Activated CD8-positive, alpha-beta memory T cell treated with anti-CD3 and anti-CD28 coated beads for 24 hours (primary cell): ENCODE measurements around the gene PIGS.
A peak's percentile ranks its signal among the peaks of the same experiment; 100 is the strongest.

Experiments used
- DNase-seq: peaks from one replicate; pipeline ENCODE4 v3.0.0-alpha.2; 2020

The PIGS gene

DNA sequence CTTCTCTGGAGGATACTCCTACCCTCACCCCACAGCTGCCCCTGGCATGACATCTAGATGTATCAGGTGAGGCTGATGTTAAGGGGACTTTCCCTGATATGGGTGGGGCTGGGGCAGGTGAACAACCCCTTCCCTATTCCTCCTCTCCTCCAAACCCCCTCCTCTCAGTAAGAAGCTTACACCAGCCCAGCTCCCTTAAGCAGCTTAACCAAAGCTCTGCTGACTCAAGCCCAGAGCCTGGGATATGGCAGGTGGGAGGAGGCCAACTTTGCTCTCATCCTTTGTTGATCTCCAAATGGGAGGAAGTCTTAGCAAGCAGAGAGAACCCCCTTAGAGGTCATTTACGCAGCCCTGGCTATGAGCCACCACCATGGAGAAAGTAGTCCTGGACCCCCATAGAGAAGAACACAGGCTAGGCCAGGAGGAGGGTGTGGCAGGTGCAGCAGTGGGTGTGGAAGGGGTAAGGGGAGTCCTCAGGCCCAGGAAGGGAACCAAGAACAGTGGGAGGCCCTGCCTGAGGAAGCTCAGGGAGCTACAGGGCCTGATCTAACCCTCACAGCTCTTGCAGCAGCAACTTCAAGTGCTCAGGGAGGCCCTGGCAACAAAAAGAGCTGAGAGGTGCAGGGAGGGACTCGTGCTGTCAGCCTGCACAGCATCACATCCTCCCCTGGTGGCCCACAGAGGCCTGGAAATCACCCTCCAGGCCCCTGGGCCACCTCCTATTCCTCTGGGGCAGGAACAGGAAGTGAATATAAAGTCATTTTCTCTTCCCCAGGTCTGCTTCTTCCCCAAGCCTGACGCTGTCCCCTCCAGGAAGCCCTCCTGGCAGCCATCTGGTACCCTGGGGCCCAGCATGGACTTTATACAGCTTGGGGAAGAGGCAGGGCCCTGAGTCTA lies 21.8 kb downstream of the PIGS start:
- DNase-seq, result peak; percentile 75

DNA sequence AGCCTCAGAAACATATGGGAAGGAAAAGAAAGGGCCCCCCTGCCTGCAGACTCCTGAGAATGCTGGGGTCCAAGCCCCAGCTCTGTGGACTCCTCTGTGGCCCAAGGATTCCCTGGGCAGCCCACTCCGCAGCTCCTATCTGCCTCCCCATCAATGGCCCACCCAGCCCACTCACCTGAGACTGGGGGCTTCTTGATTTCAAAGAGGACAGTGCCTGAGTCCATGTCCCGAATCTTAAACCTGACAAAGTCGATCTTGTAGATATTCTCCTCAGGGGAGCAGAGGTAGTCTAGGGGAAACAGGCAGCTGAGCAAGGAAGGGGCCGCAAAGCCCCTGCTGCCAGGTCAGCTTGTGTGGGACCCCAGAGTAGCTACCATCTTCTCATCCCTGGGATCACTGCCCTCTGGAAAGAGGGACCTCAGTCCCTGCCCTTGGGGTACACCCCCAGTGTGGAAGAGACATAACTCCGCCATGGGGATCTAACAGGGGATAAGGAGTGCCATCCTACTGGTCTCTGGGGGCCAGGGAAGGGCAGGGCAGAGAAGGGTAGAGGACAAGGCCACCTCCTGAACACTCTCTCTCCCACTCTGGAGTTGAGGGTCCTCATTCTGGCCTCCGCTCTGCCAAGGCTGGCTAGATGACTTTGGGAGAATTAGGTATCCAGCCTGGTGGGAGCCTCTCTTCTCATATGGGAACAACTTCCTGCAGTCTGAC lies 22.8 kb downstream of the PIGS start:
- no peak for DNase-seq

DNA sequence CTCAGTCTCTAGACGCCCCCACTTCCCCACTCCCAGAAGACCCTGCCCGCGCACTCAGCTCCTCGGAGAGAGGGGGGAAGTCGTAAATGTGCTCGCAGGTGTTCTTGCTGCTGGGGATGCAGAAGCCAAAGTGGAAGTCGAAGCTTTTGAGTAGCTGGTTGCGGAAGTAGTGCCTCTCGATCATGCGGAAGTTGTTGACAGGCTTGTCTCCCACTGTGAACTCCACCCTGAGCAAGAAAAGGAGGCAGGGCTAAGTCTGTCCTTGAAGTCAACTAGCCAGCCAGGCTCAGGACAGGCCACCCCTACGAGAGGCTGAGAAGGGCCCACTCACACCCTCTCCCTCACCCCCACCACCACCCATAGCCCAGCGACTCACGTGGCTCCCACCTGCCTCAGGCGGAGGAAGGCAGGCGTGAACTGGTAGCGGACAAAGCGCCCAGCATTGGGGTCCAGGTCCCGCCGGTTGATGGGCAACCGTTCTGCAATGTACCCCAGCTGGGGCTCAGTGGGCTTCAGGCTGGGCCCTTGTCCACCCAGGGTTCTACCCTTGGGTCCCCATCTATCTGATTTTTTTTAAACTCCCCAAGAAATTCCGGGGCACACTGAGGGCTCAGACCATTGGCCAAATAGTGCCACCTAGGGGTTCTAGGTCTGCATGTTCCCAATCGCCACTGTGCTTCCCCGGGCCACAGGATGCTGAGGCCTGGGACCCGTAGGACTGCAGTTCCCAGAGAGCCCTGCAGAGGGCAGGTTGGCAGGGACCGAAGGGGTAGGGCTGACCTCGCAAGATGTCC lies 23.5 kb downstream of the PIGS start:
- DNase-seq, result peak; percentile 86

DNA sequence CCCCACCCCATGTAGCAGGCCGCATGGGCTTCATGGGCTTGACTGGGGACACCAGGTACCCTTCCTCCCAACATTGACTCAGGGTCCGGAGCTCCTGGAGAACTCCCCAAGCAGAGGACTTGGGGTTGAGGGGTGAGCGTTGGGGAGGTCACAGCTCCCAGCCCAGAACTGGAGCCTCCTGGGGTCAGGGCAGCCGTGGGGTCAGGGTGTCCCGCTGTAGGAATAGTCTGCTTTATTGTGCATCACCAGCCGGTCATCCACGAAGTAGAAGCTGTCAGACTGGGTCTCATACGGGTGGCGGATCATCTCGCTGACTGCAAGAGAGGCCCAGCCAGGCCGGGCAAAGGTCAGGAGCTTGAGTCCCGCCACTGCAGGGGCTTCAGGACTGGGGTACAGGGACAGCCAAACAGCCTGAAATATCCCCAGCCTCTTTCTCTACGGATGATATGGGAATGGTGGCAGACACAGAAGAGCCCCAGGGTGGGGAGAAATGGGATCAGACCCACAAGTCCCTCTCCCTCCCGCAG lies 24.2 kb downstream of the PIGS start:
- DNase-seq, result no peak

DNA sequence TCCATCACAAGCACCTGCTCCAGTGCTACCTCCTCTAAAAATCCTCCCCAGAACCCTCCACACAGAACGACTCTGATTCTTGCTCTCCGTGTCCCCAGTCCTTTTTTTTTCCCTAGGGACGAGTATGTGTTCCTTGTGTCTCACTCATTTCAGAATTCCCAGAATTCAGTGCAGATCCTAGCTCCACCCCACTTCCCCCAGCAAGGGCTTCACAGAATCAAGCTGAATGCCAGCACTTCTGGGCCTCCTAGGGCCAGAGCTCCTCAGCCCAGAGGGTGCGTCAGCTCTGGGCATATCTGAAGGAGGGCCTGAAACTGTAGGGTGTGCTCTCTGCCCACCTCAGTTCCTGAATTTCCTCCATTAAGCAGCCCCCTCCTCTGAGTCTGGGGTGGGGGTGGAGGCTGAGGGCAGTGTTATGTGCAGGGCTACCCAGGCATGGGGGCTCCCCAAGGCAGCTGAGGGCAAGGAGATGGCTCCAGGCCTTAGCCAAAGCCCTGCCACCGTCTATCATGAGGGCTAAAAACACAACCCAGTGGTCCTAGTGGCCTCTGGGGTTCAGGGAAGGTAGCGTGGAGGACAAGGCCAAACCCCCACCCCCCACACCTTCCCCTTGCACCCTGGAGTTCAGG lies 25.4 kb downstream of the PIGS start:
- no peak for DNase-seq

DNA sequence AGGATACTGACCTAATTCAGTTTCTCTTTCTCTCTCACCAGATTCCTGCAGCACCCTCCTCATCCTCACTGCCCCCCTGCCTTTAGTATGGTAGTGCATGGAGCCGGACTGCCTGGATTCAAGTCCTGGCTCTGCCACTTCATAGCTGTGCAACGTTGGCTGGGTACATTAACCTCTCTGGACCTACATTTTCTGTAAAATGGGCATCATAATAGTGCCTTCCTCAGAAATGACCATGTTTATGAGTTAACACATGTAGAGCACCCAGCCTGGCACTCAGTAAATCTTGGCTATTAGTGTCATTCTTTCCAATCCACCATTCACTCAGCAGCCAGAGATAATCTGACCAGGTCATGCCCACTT lies 26.2 kb downstream of the PIGS start:
- DNase-seq, result no peak

DNA sequence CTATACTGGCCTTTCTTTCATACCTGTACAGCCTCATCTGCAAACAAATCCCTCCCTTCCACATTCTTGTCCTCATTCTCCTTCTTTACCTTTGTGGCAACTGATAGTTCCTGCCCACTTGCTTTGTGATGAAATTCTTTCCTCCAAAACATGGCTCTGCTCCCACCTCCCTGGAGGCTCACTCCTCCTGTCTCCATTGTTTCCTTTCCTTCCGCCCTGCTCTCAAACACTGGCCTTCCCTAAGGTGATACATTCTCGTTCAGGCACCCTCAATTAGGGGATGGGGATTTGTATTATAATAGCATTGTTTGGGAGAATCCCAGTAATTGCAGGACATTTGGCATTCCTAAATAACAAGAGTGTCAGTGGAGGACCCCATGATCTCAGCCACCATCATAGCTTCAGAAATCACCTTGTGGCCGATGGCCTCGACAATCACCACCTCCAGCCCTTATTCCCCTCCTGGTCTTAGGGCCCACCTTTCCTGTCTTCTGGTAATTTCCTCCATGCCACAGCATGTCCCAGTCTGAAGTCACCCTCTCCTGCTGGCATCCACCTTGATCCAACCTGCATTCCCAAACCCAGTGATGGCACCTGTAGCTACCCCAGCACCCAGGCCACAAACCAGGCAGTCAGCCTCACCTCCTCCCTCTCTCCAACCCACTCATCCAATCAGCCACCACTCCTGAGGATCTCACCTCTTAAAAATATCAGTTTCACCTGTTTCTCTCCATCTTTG lies 26.8 kb downstream of the PIGS start:
- no peak for DNase-seq

DNA sequence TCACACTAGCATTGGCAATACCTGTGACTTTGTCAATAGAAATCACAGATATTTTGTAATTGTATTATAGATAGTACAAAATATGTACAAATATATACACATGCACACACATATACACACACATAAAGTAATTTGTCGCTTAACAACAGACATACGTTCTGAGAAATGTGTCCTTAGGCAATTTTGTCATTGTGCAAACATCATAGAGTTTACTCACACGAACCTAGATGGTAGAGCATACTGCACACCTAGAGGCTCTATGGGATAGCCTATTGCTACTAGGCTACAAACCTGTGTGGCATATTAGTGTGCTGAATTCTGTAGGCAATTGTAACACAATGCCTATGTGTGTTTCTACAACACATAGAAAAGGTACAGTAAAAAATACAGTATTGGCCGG lies 29.9 kb downstream of the PIGS start:
- no peak for DNase-seq

DNA sequence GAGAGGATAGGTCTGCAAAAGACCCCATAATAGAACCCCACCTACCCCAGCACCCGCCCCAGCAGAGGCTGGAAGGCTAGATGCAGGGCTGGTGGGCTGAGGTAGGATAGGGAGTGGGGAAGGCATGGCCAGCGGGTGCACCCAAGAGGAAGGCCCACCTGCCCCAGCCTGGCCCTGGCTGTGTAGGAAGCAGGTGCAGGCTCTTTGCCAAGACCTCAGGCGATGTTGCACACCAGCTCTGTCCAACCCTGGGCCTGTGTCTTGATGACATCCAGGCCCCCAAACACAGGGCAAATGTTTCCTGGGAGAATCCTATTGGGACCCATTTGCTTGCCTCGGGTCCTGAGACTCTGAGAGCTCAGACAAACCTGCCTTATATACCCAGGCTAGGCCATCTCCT lies 31.1 kb downstream of the PIGS start:
- DNase-seq, result no peak

DNA sequence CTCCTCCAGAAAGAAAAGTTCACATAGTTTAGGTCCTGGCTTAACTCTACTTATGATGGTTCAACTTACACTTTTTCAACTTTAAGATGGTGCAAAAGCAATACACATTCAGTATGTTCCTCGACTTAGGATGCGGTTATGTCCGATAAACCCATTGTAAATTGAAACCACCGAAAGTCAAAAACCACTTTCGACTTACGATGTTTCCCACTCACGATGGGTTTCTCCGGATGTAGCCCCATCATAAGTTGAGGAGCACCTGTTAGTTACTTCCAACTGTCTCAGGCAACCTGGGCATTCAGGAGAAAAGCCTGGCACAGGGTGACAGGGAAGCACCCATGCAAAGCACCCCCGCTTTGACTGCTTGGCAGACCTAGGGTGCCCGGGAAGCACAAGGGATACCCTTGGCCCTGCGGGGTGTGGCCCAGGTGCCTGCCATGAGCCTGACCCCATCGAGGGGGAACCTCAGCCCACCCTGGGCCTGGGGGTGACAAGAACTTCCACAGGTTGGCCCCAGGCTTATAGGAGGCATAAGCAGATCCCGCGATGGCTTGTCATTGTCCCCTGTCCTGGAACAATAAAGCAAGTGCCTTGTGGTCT lies 32.9 kb downstream of the PIGS start:
- no peak for DNase-seq

DNA sequence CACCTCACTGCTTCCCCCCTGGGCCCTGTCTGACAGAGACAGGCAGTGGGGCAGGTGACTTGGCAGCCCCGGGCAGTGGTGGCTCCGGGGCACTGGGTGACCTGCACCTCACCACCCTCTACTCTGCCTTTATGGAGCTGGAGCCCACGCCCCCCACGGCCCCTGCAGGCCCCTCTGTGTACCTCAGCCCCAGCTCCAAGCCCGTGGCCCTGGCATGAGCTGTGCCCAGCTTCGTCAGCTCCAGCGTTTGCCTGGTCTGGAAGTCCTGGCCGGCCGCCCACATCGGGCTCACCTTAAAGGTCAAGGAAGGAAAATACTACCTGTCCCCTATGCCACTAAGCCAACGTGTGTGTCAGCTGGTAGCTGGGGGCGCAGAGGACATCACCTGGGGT lies 34.1 kb downstream of the PIGS start:
- no peak for DNase-seq

DNA sequence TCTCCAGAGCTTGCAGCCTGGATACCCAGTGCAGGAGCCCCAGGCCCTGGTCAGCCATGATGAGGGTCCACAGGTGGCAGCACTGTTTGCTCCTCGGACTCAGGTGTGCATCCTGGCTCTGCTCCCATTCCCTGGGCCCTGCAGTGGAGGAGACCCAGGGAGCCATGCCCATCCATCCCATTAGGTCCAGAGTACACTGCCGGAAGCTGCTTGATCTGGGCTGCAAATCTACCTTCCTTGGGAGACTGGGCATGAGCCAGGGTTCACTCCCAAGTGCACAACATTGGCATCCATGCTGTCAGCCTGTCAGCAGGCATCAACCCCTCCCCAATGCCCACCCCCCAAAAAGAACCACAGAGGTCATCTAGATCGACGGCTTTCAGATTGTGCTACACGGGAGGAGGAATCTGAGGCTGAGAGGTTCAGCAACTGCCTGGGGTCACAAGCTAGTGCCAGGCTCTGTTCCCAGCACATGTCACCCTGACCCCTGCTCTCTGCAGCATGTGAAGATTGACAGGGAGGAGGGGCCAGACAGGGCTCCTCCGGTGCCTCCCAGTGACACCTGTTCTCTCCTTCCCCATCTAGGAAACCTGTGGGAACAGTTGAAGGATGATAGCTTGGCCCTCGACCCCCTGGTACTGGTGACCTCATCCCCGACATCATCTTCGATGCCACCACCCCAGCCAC lies 34.6 kb downstream of the PIGS start:
- no peak for DNase-seq

DNA sequence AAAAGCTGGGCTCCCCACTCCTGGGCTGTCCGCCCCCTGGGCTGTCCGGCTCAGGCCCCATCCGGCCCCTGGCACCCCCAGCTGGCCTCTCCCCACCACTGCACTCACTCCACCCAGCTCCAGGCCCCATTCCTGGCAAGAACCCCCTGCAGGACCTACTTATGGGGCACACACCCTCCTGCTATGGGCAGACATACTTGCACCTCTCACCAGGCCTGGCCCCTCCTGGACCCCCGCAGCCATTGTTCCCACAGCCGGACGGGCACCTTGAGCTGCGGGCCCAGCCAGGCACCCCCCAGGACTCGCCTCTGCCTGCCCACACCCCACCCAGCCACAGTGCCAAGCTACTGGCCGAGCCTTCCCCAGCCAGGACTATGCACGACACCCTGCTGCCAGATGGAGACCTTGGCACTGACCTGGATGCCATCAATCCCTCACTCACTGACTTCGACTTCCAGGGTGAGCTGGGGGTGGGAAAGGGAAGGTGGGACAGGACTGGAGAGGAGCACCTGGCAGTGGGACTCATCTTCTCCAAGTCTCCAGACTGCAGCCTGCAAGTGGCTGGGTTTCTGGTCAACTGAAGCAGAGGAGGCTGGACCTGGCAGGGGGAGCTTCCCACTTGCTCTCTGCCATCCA lies 36.5 kb downstream of the PIGS start:
- DNase-seq, result no peak

DNA sequence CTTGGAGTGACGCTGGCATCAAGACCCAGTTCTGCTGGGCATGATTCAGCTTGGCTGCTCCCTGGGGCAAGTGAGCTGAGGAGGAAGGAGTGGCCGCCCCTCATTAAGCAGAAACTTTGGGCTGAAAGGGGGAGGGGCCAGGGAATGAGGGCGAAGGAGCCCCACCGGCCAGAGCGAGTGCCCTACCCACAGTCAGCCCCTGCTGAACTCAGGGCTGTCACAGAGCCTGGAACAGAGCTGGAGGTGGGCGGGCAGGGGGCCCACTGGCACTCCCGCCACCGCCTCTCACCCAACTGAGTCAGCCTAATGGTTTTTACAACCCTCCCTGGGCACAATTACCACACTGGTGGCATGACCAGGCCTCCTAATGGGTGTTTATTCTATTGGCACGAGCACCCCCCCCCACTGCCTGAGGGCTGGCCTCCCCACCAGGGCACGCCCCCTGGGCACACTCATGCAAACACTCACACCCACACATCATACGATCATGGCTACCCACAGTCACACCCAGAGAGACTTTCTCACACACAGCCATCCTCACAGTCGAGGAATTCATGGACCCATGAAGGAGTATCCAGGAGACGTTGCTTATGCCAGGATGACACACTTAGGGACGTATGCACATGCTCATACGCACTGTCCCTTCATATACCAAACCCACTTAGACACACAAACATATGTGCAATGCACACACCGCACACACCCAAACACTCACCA lies 38.1 kb downstream of the PIGS start:
- no peak for DNase-seq

DNA sequence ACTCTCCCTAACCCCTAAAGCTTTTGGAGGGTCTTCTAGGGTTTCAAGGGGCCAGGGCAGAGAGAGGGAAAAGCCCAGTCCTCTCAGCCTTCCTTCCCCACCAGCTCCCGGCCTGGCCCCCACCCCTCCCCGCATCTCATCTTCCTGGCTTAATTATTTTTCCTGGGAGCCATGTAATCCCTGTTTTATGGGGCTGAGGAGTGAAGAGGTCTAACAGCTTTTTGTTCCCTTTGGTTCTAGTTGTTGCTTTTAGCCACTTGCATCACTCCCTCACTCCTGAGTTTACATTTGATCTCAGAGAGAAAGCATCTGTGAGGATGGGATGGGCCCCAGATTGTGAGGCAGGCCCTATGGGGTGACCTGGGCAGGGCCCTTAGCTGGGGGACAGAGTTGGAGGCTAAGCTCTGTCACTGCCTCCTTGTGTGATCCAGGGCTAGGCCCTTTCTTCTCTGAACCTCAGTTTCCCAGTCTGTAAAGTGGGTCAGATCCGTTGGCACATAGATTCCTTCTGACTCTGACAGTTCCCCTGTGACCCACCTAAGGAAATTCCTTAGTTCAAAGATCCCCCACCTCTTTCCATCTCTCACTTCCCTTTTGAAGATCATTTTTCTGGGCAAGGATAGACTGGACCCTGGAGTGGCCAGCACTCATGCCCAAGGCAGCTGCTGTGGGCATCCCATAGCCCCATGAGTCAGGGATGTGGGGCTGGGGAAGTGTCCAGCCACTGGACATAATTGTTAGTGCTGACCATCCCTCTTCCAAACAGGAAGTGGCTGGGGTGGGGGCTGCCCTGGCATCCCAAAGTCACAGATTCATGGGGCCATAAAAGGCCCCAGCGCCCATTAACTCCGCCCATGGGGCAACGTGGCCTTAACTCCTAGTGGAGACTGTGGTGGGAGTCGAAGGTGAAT lies 39.0 kb downstream of the PIGS start:
- DNase-seq, result no peak

DNA sequence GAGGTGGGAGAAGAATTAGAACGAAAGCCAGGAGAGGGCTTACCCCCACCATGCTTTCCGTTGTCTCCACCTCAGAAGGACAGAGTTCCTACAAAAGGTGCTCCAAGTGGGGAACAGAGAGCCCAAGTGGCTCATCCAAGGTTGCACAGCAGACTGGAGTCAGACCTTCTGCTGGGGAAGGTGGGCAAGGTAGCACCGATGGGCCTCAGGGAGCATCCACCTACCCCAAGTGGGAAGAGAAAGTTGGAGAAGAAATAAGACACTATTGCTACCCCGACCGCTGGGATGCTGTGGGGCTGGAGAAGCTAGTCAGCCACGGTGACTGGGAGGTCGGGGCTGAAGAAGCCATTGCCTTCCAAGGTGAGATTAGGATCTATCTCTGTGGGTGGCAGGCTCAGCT lies 40.4 kb downstream of the PIGS start:
- DNase-seq, result no peak

DNA sequence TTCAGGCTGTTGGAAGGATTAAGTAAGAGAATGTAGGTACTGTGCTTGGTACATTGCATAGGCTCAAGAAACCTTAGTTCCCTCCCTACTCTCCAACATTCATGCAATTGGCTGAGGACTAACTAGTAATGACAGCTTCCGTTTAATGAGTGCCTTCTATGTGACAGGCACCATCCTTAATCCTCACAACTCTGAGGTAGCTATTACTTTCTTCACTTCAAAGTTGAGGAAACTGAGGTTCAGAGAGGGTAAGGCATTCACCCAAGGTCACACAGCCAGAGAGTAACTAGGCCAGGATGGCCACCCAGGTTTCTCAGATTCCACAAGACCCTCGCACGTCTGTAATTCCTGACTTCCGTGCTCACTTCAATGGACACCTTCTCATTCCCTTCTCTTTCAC lies 41.1 kb downstream of the PIGS start:
- no peak for DNase-seq

DNA sequence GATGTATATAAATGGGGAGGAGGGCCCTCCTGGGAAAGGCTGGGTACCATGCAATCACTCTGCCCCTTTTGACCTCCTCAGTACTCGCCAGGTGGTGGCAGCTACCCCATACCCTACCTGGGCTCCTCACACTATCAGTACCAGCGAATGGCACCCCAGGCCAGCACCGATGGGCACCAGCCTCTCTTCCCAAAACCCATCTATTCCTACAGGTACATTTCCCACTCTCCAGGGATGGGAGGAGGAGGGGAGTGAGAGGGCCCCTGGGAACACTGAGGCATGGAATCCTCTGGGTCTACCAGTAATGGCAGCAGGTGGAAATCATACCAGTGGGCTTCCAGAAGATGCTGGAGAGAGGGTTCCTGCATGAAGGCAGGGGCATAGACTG lies 42.3 kb downstream of the PIGS start:
- DNase-seq, result no peak
